ENCODE results near the gene KIAA1755. TPM values are rescaled to one million over a fixed set of nuclear protein-coding genes. Genes with fewer than 3 reads are reported as not detected.

Gene KIAA1755
- total RNA-seq, 1 experiment from 2014 or later = 0.17 TPM

GRCh38 chr20:38295811-38296210, 35.3 kb upstream of the KIAA1755 start:
- Histone ChIP-seq H3K23me2 (ENCODE audit: insufficient read length, low read depth, low read length, poor library complexity, severe bottlenecking) (no peaks in the 10 kb centered on the region), H3K79me2 (ENCODE audit: insufficient read depth, low read length) (no peaks in the 10 kb centered on the region), H4K5ac (ENCODE audit: insufficient read length, low read depth, low read length) (no peak overlapping the region), H3K27me3 (ENCODE audit: insufficient read depth, low read length) (no peaks in the 10 kb centered on the region), H3K14ac (ENCODE audit: insufficient read depth, low read length) (no peak overlapping the region), H3K23ac (ENCODE audit: insufficient read length, low read depth, low read length) (no peak overlapping the region), H3K18ac (ENCODE audit: insufficient read length, low read depth, low read length) (no peak overlapping the region), H3K4me1 (ENCODE audit: insufficient read depth, low read length) (no peaks in the 10 kb centered on the region; the same call in 1 of the 2 replicates), H2BK15ac (ENCODE audit: low read depth, low read length) (no peak overlapping the region), H3K4ac (ENCODE audit: low read depth, low read length) (no peak overlapping the region), H2BK120ac (ENCODE audit: low read depth, low read length, poor library complexity, severe bottlenecking) (no peak overlapping the region), H4K20me1 (ENCODE audit: control insufficient read depth, insufficient read depth, insufficient read length) (peaks cover 2% of the 10 kb centered on the region), H3K4me2 (ENCODE audit: insufficient read depth, insufficient read length, low read length) (no peak overlapping the region), H4K91ac (ENCODE audit: insufficient read length, low read depth, low read length) (no peak overlapping the region), H2BK12ac (ENCODE audit: insufficient read length, low read depth, low read length) (no peak overlapping the region), H3T11ph (ENCODE audit: low read length) (no peak overlapping the region), H2BK5ac (ENCODE audit: insufficient read length, low read length) (no peak overlapping the region), H2BK20ac (ENCODE audit: low read depth, low read length, poor library complexity, severe bottlenecking) (no peak overlapping the region), H3K9me3 (ENCODE audit: control insufficient read depth, low read depth, low read length) (no peaks in the 10 kb centered on the region), H3K9ac (ENCODE audit: extremely low read depth, insufficient read length, low read length) (no peak overlapping the region), H2AK5ac (ENCODE audit: insufficient read length, low read length) (no peak overlapping the region), H3K56ac (ENCODE audit: insufficient read length, low read depth, low read length) (no peak overlapping the region), H2AFZ (ENCODE audit: low read length) (no peak overlapping the region), H3K27ac (ENCODE audit: insufficient read length, low read depth, low read length) (no peak overlapping the region), H3K79me1 (ENCODE audit: insufficient read depth, low read depth, low read length, poor library complexity, severe bottlenecking) (no peaks in the 10 kb centered on the region), H4K8ac (replicated peaks; ENCODE audit: insufficient read length, low read depth, low read length) (no peak overlapping the region)
- no peaks in the 10 kb centered on the region; a peak in 1 of 5 replicates for H3K9me3 Mint-ChIP-seq
- H3K27ac Mint-ChIP-seq = no peak overlapping the region; a peak in 1 of 7 replicates
- peaks cover 22 to 36% of the 10 kb centered on the region in 2 experiments for H3K4me1 Mint-ChIP-seq
- no peak overlapping the region for H3K4me3 Mint-ChIP-seq
- H3K27me3 Mint-ChIP-seq (ENCODE audit: low read depth) = no peaks in the 10 kb centered on the region
- TF ChIP-seq CTCF (conservative IDR thresholded peaks at IDR 0.05) = no peak
- DNase-seq = no peak
- no CpG with 5 or more reads among the region's 5 CpGs for WGBS (ENCODE audit: extremely low coverage, insufficient read length, low lambda C conversion rate)
- no peaks in the 10 kb centered on the region; a peak in 1 of 7 replicates for H3K36me3 Mint-ChIP-seq (ENCODE audit: insufficient read depth in 1 of 3, low read depth in 3 of 3)

Data from H9 (cell line).